Activated naive CD8-positive, alpha-beta T cell treated with anti-CD3 and anti-CD28 coated beads for 36 hours (primary cell): Measurements from ENCODE around the gene USP8. TPM values are rescaled to one million over a fixed set of nuclear protein-coding genes. Genes with fewer than 3 reads are reported as not detected.
"Not testable (repeated sequence)": the region's sequence is repeated elsewhere in the genome, so short reads cannot be mapped to it uniquely, and the experiment has no call there.

Experiments used
- DNase-seq: peaks from one replicate; pipeline ENCODE4 v3.0.0; 2021
- H3K27ac Mint-ChIP-seq: one replicate; pipeline ENCODE4 v1.8.0; 2022; ENCODE audit warnings: mild to moderate bottlenecking, moderate library complexity, mixed read lengths
- H3K27me3 Mint-ChIP-seq: one replicate; pipeline ENCODE4 v1.8.0; 2022; ENCODE audit warnings: mild to moderate bottlenecking, mixed read lengths
- H3K36me3 Mint-ChIP-seq: one replicate; pipeline ENCODE4 v1.8.0; 2021; ENCODE audit warnings: mild to moderate bottlenecking, mixed read lengths
- H3K4me1 Mint-ChIP-seq: one replicate; pipeline ENCODE4 v1.8.0; 2021; ENCODE audit warnings: mixed read lengths
- H3K4me3 Mint-ChIP-seq: one replicate; pipeline ENCODE4 v1.8.0; 2022; ENCODE audit warnings: mild to moderate bottlenecking, moderate library complexity, mixed read lengths
- H3K9me3 Mint-ChIP-seq: one replicate; pipeline ENCODE4 v1.8.0; 2022; ENCODE audit warnings: mixed read lengths
- total RNA-seq, 2 experiments: library from RNA; stranded (reverse); gene quantifications; one replicate each; pipeline ENCODE4 v1.2.3, GENCODE V29; 2021

Gene USP8
- total RNA-seq, 2 experiments from 2014 or later = 48.6 to 51.9 TPM

DNA sequence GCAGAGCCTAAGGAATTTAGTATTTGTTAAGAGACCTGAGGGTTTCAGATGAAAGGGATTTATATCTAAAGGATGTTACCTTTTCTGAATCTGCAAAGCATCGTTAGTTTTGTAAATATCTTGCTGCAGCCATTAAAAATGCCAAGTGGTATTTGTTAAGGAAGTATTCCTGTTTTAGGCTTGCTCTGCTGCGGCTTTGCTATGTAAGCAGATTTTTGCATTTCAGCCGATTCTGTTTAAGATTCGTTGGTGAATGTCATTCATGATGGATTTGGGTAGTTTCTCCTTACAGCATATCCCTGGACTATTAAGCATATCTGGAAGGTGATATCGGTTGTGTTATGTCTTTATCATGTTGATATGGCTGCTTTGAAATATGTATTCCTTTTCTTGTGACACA, 1.0 kb downstream of the USP8 start:
- no peak for DNase-seq
- peaks cover 13% of the 10 kb centered on the region for H3K36me3 Mint-ChIP-seq
- H3K27me3 Mint-ChIP-seq = no peaks in the 10 kb centered on the region
- H3K4me1 Mint-ChIP-seq = peaks cover 27% of the 10 kb centered on the region
- peak overlapping the region; percentile 79 for H3K27ac Mint-ChIP-seq
- H3K9me3 Mint-ChIP-seq = no peaks in the 10 kb centered on the region
- peak overlapping the region; percentile 84 for H3K4me3 Mint-ChIP-seq

DNA sequence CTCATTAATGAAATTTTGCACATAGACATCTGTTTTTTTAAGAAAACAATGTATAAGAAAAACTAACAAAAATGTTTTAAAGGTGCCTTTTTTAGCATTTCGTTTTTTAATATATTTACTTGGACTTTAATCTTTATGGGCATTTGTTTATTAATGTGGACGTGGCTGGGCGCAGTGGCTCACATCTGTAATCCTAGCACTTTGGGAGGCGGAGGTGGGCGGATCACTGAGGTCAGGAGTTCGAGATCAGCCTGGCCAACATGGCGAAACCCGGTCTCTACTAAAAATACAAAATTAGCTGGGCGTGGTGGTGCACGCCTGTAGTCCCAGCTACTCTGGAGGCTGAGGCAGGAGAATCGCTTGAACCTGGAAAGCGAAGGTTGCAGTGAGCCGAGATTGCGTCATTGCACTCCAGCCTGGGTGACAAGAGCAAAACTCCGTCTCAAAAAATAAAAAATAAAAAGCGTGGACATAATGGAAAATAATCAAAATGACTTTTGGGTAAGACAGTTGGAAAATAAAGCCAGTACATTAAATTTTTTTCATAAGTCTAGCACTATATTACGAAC, 1.6 kb downstream of the USP8 start:
- H3K9me3 Mint-ChIP-seq, H3K27ac Mint-ChIP-seq, H3K27me3 Mint-ChIP-seq, DNase-seq: not testable (repeated sequence)
- peak overlapping the region; percentile 84 for H3K4me3 Mint-ChIP-seq
- H3K36me3 Mint-ChIP-seq = peaks cover 13% of the 10 kb centered on the region
- peaks cover 30% of the 10 kb centered on the region for H3K4me1 Mint-ChIP-seq

DNA sequence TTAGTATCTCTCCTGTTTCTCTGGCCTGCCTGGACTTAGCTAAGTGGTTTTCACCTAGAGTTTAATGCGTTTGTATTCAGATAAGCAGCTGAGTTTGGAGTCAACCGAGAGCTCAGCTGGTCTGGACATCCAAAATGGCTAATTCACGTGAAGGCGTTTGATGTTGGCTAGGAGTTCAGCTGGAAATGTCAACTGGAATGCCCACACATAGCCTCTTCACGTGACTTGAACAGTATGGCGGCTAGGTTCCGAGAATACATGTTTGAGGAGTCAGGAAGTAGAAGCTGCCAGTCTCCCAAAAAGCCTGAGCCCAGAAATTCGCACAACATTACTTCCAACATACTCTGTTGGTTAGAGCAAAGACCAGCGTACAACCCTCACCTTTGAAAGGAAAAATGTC, 2.2 kb downstream of the USP8 start:
- H3K4me1 Mint-ChIP-seq = peaks cover 30% of the 10 kb centered on the region
- H3K4me3 Mint-ChIP-seq = peak overlapping the region; percentile 65
- H3K27me3 Mint-ChIP-seq = no peaks in the 10 kb centered on the region
- DNase-seq = no peak
- H3K27ac Mint-ChIP-seq = no peak overlapping the region
- H3K9me3 Mint-ChIP-seq = no peaks in the 10 kb centered on the region
- peaks cover 13% of the 10 kb centered on the region for H3K36me3 Mint-ChIP-seq

DNA sequence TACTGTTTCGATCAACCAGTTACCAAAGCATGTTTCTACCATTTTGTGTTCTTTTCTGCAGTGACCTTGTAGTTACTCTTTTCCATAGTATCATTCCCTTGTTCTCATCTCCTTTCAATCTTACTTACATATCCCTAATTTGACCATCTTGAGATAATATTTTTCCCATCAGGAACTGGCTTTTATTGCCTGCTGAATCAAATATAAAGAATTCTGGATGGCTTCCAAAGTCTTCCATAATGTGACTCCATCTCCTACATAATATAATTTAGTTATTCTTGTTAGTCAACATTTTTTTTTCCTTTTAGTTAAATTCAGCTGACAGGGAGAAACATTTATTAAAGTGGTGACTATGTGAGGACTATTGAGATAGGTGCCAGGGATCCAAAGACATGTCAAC, 7.0 kb downstream of the USP8 start:
- no peaks in the 10 kb centered on the region for H3K9me3 Mint-ChIP-seq
- no peaks in the 10 kb centered on the region for H3K27me3 Mint-ChIP-seq
- peaks cover 47% of the 10 kb centered on the region for H3K4me1 Mint-ChIP-seq
- no peak for DNase-seq
- no peak overlapping the region for H3K4me3 Mint-ChIP-seq
- H3K27ac Mint-ChIP-seq = no peak overlapping the region
- peaks cover 33% of the 10 kb centered on the region for H3K36me3 Mint-ChIP-seq

DNA sequence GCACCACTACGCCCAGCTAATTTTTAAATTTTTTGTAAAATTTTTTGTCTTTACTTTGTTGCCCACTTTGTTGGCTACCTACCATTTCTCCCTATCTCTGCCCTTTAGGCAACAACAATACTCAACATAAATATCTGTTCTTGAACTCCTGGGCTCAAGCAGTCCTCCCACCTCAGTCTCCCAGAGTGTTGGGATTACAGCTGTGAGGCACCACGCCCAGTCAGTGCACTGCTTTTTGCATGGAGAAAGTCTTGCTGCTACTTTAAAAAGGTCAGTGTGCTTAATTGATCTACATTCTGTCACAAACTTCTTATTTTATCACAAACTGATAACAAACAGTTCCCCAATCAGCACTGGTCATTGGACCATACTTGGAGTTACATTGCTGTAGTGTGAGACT, 8.0 kb downstream of the USP8 start:
- no peak for DNase-seq
- no peaks in the 10 kb centered on the region for H3K9me3 Mint-ChIP-seq
- H3K36me3 Mint-ChIP-seq = peaks cover 23% of the 10 kb centered on the region
- no peak overlapping the region for H3K27ac Mint-ChIP-seq
- H3K4me1 Mint-ChIP-seq = peaks cover 40% of the 10 kb centered on the region
- no peaks in the 10 kb centered on the region for H3K27me3 Mint-ChIP-seq
- no peak overlapping the region for H3K4me3 Mint-ChIP-seq

DNA sequence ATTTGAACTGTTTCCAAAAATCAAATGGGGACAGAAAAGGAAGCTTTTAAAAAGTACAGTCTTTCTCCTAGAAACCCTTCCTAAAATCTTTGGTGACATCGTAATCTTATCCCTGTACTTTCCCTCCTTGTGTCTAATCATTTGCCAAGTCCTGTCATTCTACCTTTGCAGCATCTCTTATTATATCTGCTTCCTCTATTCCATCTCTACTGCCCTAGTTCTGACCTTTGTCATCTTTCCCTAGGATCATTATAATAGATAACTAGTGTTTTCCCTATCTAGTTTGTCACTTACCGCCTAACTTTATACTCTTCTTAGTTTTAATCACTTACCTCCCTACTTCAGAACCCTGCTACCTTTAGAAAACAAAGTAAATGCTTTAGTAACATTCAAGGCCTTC, 11.6 kb downstream of the USP8 start:
- Mint-ChIP-seq H3K36me3 (peaks cover 25% of the 10 kb centered on the region), H3K27me3 (no peaks in the 10 kb centered on the region), H3K4me1 (peaks cover 27% of the 10 kb centered on the region), H3K4me3 (no peak overlapping the region), H3K9me3 (no peaks in the 10 kb centered on the region), H3K27ac (no peak overlapping the region)
- DNase-seq = no peak

DNA sequence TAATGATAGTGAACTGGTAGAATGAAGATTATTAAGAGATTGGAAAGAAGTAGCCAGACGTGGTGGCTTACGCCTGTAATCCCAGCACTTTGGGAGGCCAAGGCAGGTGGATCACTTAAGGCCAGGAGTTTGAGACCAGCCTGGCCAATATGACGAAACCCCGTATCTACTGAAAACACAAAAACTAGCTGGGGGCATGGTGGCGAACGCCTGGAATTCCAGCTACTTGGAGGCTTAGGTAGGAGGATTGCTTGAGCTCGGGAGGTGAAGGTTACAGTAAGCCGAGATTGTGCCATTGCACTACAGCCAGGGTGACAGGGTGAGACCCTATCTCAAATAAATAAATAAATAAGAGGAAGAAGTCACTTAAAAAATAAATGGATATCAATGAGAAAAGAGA, 14.0 kb downstream of the USP8 start:
- DNase-seq = no peak
- H3K36me3 Mint-ChIP-seq = peaks cover 22% of the 10 kb centered on the region
- no peak overlapping the region for H3K4me3 Mint-ChIP-seq
- H3K9me3 Mint-ChIP-seq = no peaks in the 10 kb centered on the region
- peaks cover 21% of the 10 kb centered on the region for H3K4me1 Mint-ChIP-seq
- no peak overlapping the region for H3K27ac Mint-ChIP-seq
- H3K27me3 Mint-ChIP-seq = no peaks in the 10 kb centered on the region

DNA sequence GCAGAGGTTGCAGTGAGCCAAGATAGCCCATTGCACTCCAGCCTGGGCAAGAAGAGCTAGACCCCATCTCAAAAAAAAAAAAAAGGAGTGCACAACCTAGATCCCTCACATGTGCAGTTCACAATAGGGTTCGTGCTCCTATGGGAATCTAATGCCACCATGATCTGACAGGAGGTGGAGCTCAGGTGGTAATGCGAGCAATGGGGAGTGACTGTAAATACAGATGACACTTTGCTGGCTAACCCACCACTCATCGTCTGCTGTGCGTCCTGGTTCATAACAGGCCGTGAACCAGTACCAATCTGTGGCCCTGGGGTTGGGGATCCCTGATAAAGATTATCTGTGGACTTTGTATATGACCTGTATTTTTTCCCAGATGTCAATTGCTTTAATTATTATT, 16.7 kb downstream of the USP8 start:
- no peak overlapping the region for H3K27ac Mint-ChIP-seq
- H3K36me3 Mint-ChIP-seq = peaks cover 10% of the 10 kb centered on the region
- H3K9me3 Mint-ChIP-seq = no peaks in the 10 kb centered on the region

DNA sequence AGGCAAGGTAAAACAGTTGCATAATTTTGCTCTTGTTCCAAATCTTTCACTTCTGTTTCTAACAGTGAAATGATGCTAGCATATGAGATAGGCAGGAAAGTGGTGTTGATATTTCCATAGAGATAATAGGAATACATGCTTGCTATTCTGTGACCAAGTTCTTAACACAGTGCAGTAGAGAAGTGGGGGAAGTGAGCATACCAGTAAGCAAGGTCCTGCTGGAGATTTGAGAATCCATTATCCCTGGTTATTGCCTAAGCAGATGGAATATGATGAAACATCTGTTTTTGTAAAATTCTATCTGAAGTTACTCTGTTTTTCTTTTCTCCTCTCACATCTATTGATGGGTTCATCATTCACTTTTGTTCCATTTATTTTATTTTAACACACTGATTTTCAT, 28.7 kb downstream of the USP8 start:
- Mint-ChIP-seq H3K36me3 (peaks cover 6% of the 10 kb centered on the region), H3K27ac (no peak overlapping the region), H3K4me1 (peaks cover 7% of the 10 kb centered on the region)

More for the DNA sequence above, 16.7 kb downstream of the USP8 start:
- no peak for DNase-seq
- no peak overlapping the region for H3K4me3 Mint-ChIP-seq
- peaks cover 18% of the 10 kb centered on the region for H3K4me1 Mint-ChIP-seq
- no peaks in the 10 kb centered on the region for H3K27me3 Mint-ChIP-seq

DNA sequence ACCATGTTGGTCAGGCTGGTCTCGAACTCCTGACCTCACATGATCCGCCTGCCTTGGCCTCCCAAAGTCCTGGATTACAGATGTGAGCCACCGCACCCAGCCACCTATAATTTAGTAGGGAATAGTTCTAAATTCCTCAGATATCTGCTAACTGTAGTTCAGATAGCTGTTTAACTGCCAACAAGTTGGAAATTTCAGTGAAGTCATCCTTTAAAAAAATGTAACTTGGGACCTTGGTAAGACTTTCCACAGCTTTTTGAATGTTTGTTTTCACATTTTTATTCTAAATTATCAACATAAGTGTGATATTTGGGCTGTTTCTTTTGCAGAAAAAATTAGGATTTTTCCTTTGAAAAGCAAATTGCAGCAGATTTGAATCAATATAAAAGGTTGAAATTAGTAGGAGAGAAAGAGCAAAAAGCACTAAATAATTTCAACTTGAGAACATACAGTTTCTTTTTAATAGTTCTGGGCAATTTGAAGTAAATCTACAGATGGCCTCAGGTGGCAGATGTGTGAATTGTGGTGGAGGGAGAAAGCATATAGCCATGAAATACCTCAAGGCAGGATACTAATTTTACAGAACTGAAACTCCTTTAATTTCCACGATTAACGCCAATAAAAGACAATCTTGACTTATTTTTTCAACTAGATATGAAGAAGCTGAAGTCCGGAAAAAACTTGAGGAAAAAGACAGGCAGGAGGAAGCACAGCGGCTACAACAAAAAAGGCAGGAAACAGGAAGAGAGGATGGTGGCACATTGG, 34.3 kb downstream of the USP8 start:
- Mint-ChIP-seq H3K4me3 (no peak overlapping the region), H3K36me3 (peaks cover 12% of the 10 kb centered on the region), H3K27ac (no peak overlapping the region), H3K9me3 (no peaks in the 10 kb centered on the region), H3K27me3 (no peaks in the 10 kb centered on the region), H3K4me1 (peaks cover 9% of the 10 kb centered on the region)
- DNase-seq = no peak

More for the DNA sequence above, 28.7 kb downstream of the USP8 start:
- H3K9me3 Mint-ChIP-seq = no peaks in the 10 kb centered on the region
- H3K4me3 Mint-ChIP-seq = no peak overlapping the region
- DNase-seq = no peak
- no peaks in the 10 kb centered on the region for H3K27me3 Mint-ChIP-seq

DNA sequence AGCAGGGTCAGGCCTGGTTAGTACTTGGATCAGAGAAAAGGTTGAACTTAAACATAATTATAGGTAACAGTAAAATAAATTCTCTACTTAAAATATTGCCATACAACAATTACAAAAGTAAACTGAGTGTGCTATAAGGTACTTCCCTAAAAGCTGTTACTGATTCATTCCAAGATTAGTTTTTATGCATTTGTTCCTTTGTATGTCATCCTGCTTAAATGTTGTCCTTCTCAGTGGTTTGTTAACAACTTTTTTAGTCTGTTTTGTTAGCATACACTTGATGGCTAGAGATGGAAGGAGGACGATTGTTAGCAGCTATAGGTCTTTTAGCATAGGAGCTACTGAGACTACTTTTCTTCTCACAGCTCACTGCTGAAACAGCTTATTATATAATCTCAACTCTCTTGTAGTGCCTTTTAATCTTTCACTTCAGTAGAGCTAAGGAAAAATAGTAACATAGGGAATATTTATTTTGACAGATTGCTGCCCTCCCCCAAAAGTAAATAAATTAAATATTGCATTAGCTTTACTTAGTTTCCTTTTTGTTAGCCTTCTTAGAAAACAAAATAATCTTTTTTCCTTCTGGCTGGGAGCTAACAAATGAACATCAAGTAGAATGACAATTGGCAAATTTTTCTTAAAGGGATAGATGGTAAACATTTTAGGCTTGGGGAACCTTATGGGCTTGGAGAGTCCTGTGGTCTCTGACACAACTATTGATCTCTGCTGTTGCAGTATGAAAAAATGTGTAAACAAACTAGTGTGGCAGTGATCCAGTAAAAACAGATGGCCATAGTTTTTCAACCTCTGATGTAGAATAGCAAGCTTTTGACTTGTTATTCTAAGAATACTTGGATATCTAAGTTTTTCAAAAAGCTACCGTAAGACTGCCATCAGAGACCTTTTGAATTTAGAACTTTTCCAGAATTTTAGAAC, 39.5 kb downstream of the USP8 start:
- peaks cover 18% of the 10 kb centered on the region for H3K4me1 Mint-ChIP-seq
- no peaks in the 10 kb centered on the region for H3K27me3 Mint-ChIP-seq
- peaks cover 12% of the 10 kb centered on the region for H3K36me3 Mint-ChIP-seq
- peak overlapping the region; percentile 59 for H3K27ac Mint-ChIP-seq
- no peak overlapping the region for H3K4me3 Mint-ChIP-seq
- DNase-seq = no peak
- H3K9me3 Mint-ChIP-seq = no peaks in the 10 kb centered on the region

DNA sequence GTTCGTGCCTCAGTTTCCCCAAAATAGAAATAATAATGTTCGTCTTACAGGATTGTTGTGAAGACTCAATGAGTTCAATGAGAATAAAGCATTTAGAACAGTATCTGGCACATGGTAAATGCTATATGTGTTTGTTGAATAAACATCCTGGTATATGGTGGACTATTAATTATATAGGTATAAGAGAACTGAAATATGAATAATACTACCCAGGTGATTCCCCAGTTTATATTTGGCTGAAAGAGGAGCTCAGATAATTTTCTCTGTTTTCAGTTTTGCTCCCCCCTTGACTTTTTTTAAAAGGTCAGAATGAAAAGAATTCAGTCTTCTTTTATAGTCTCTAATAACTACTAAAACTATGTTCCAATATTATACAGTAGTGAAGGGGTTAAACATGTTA, 46.9 kb downstream of the USP8 start:
- Mint-ChIP-seq H3K36me3 (peaks cover 15% of the 10 kb centered on the region), H3K27ac (no peak overlapping the region), H3K4me3 (no peak overlapping the region), H3K9me3 (no peaks in the 10 kb centered on the region), H3K4me1 (peaks cover 5% of the 10 kb centered on the region), H3K27me3 (no peaks in the 10 kb centered on the region)
- no peak for DNase-seq

DNA sequence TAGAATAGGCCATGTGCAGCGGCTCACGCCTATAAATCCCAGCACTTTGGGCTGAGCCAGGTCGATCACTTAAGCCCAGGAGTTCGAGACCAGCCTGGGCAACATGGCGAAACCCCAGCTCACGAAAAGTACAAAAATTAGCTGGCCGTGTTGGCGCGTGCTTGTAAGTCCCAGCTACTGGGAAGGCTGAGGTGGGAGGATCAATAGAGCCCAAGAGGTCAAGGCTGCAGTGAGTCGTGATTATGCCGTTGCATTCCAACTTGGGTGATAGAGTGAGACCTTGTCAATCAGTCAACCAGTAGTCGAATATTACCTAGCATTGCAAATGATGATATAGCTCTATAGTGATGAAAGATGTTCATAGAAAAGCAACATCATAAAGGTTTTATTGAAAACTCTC, 51.9 kb downstream of the USP8 start:
- DNase-seq = no peak
- H3K27ac Mint-ChIP-seq = no peak overlapping the region
- H3K9me3 Mint-ChIP-seq = no peaks in the 10 kb centered on the region
- H3K4me3 Mint-ChIP-seq = no peak overlapping the region
- H3K36me3 Mint-ChIP-seq = peaks cover 22% of the 10 kb centered on the region
- peaks cover 3% of the 10 kb centered on the region for H3K4me1 Mint-ChIP-seq
- H3K27me3 Mint-ChIP-seq = no peaks in the 10 kb centered on the region

DNA sequence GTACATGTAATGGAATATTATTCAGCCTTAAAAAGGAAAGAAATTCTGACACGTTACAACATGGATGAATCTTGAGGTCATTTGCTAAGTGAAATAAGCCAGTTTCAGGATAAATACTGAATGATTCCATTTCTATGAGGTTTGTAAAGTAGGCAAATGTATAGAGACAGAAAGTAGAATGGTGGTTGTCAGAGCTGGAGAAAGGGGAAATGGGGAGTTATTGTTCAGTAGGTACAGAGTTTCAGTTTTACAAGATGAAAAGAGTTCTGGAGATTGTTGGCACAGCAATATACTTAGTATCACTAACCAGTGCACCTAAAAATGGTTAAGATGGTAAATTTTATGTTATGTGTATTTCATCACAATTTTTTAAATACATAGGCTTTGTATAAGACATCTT, 60.6 kb downstream of the USP8 start:
- Mint-ChIP-seq H3K4me1 (peaks cover 32% of the 10 kb centered on the region), H3K4me3 (no peak overlapping the region), H3K36me3 (peaks cover 51% of the 10 kb centered on the region), H3K27ac (no peak overlapping the region), H3K27me3 (no peaks in the 10 kb centered on the region), H3K9me3 (no peaks in the 10 kb centered on the region)
- no peak for DNase-seq

DNA sequence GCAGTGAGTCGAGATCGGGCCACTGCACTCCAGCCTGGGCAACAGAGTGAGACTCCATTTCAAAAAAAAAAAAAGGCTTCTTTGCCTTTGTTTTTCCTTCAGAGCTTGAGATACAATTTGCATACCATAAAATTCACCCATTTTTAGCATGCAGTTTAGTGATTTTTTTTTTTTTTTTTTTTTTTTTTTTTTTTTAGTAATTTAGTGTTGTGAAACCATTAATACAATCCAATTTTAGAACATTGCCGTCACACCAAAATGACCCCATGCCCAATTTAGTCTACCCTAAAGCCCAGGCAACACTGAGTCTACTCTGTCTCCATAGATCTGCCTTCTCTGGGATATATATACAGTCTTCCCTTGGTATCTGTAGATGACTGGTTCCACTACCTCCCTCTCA, 61.2 kb downstream of the USP8 start:
- no peaks in the 10 kb centered on the region for H3K9me3 Mint-ChIP-seq
- no peak for DNase-seq
- peaks cover 54% of the 10 kb centered on the region for H3K36me3 Mint-ChIP-seq
- H3K4me1 Mint-ChIP-seq = peaks cover 32% of the 10 kb centered on the region
- no peak overlapping the region for H3K4me3 Mint-ChIP-seq
- H3K27me3 Mint-ChIP-seq = no peaks in the 10 kb centered on the region
- no peak overlapping the region for H3K27ac Mint-ChIP-seq
